Lower leg skin (tissue), 3 donors: Measurements from ENCODE around the gene RAB26.

Experiments
- CTCF ChIP-seq, 3 donors: fragments of 450-650 bp; IDR thresholded peaks; one replicate each; pipeline ENCODE4 v1.5.1; 2016; ENCODE audit warnings: antibody characterized with exemption in 3 of 3, mild to moderate bottlenecking in 3 of 3, moderate library complexity in 2 of 3
- POLR2A ChIP-seq, 2 donors: fragments of 450-650 bp; IDR thresholded peaks; one replicate each; pipeline ENCODE4 v1.6.1; 2016 to 2017; ENCODE audit warnings: antibody characterized with exemption in 2 of 2, mild to moderate bottlenecking in 1 of 2, moderate library complexity in 1 of 2

GRCh38 chr16:2102471-2102870 is 46.0 kb upstream of the RAB26 start:
- TF ChIP-seq CTCF (IDR thresholded peaks at IDR 0.05) = no peak
- no peak for TF ChIP-seq POLR2A (IDR thresholded peaks at IDR 0.05)
